Stimulated activated CD8-positive, alpha-beta memory T cell treated with anti-CD3 and anti-CD28 coated beads, Interleukin-15, amount 100 ng/mL, for 4 hours (primary cell): ENCODE results near the gene C14orf180.

Experiments used
- DNase-seq, 2 donors: peaks; one replicate each; pipeline ENCODE4 v3.0.0-alpha.2; 2020; ENCODE audit warnings: low read depth in 2 of 2

The C14orf180 gene

DNA sequence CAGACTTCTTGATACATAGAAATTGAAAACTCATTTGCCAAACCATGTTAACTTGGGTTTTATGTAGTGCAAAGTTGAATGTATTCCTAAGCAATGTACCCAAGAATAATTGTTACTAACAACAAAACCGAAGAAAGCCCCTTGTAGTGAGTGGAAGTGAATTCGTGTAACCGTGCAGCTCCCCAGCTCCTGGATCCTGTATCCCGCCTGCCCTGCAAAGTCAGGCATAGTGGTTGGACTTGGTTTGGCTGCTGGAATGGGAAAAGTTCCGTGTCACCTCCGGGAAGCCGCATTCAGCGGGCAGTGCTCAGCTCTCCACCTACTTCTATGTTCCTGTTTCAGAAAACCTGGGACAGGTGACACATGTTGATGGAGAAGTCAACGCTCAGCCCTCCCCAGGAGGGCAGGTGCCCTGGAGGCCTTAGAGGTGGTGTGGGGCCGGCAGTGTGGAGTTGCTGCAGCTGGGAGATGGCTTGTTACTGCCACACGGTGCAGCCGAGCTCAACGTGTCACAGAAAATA lies 29.2 kb upstream of the C14orf180 start:
- DNase-seq, result no peak

DNA sequence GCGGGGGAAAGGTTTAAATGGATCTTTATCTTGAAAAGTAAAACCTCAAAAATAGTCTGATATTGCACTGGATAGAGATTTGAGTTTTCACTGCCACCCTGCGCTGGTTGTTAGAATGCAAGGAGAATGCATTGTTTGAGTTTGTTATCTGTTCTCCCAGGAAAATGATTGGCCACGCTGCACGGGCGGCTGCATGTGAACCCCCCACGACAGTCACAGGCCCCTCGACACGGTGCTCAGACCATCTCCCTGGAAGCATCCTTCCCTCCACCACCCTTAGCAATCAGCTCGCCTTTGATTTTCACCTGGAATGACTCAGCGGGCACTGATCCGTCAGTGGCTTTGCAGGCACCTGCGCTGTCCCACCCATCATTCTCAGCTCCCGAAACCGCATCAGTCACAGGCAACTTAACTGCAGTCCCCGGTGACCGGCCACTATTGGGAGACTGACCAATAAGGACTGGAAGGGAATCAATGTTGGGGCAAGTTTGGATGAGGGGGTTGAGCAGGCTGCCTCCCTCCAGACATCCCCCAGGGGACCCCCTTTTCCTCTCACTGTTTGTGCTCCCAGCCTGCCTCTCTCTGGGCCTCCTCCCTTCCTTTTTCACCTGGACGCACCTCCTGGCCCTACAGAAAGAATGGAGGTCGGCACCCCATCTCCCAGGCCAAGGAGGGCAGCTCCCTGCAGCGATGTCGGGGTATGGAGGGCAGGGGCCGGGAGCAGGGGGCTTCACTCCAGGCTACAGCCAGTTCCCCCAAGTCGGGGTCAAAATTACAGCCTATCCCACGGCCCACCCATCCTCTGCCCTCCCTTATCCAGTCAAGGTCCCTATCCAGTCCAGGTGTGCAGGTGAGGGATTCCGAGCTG lies 28.5 kb upstream of the C14orf180 start:
- no peak for DNase-seq

DNA sequence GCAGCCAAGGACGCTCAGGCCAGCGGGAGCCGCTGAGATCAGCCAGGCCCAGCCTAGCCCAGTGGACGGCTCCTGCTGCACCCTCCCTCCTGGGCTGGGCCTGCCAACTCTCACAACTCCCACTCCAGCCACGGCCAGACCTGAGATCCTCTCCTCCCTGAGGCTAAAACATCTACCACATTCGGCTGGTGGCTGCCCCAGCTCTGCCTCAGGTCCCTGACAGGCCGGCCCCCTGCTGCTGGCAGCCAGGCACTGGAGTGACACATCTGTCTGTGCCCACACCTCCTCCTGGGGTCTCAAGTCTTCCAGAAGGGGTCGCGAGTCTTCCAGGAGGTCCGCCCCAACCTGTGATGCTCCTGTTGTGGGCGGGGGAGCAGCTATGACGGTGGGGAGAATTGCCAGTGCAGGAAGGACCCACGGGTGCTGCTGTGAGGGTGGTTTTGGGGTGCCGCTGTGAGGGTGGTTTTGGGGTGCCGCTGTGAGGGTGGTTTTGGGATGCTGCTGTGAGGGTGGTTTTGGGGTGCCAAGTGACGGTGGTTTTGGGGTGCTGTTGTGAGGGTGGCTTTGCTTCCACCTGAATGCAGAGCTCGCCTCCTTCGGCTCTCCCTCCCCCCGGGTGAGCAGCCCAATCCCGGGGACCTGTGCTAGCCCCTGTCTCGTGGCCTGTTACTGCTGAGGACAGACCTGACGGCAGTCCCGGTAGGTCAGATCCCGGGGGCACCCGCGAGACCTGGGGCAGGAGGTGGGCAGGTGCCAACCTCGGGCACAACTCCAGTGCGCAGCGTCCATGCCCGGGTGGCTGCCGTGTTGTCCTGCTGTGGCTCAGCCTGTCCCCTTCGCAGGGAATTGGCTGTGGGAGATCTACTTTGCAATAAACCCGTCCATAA lies 27.5 kb upstream of the C14orf180 start:
- DNase-seq, result no peak

DNA sequence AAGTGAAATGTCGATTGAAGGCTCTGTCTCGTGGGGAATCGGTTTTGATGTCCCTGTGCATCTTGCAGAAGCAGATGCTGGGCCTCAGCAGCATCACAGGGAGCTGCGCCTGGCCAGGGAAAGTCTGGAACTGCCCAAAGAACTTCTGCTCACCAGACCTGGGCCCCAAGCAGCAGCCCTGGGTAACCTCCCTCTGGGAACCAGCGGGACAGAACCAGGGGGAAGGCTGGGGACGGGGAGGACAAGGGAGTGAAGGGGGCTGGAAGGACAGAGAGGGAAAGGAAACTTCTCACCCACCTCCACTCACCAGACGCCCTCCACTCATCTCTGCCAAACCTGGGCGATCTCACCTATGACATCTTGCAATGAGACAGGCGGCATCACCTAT lies 26.8 kb upstream of the C14orf180 start:
- DNase-seq, result no peak

DNA sequence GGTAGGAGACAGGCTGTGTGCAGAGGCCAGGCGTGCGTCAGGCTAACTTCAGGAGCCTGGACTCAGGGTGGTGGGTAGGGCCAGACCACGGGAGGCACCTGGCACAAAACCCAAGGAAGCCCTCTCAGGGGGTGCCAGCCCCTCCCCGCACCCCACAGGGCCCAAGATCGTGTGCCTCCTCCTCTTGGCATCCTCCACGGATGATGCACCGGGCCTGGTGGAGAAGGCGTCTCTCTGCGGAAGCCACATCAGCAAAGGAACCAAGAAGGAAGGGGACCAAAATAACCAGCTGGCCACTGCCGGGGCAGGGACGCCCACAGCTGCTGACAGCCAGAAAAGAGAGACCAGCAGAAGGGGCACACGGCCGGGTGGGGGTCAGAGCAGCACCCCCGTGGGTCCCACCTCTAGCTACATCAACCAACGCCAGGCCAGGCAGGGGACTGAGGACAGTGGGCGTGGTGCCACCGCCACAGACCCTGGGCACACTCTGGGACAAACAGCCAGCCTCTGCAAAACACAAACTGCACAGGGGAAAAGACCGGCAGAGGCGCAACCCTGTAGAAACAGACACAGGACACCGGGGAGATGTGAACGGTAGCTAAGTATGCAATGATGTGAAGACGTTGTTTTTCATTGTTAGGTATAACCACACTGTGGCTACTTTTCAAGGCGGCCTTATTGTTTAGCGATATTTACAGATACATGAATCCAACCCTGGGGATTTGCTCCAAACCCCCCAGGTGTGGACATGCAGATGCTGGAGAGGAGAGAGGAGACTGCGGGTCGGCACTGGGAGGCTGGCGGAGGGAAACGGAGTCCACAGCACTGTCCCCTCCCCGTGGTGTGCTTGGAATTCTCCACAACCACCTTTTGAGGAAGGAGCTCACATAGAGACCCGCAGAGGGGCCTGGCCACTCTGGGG lies 26.1 kb upstream of the C14orf180 start:
- DNase-seq, result no peak

DNA sequence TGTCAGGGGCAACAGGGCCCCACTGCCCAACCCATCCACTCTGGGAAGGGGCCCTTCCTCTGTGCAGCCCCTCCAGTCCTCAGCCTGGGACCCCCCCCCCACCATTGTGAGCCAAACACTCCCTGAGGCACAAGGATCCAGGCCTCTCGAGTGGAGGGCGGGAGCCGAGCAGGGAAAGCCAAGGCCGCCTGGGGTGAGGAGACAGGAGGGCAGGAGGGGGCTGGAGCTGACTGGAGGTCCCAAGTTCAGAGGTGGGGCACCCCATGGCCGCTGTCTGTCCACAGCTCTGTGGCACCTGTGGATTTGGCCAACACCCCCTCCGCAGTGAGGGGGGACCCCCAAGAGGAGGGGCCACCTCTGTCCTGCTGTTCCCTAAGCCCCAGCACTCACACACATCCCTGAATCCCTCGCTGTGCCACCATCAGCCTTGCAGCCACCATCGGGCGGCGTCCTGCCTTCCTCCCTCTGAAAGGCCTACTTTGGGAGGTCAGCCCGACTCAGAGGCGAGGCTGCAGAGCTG lies 25.4 kb upstream of the C14orf180 start:
- no peak for DNase-seq

DNA sequence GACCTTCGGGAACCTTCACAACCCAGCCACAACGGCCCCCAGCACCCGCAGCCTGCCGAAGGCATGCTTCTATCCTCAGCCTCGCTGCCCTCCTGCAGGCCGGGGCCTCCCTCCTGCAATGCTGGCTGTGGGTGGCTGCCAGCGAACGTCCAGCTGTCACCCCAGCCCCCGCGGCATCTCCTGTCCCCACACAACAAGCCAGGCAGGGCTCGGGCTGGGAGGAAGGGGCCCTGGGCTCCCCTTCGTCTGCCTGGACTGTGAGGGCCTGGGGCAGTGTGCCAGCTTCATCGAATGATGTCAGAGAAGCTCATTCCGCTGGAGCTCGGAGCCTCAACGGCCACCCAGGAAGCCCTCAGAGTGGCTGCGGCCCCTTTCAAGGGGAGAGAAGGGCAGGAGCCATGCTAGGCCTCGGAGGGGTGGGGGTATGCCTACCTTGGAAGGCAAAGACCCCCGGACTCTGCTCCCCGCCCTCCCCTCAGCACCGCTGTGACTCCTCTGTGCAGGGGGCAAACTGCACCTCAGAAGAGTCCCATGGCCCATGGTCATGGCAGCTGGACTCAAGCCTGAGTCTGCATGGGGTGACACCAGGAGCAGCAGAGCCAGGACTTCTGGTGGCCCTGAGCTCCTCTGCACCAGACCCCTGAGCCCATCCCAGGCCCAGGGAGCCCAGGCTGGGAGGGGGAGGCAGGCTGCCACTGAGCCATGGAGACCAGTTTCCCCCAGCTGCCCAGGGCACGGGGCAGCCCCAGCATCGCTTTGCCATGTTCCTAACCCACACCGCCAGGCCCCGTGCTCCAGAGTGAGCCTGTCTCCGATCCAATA lies 24.7 kb upstream of the C14orf180 start:
- DNase-seq, result no peak

DNA sequence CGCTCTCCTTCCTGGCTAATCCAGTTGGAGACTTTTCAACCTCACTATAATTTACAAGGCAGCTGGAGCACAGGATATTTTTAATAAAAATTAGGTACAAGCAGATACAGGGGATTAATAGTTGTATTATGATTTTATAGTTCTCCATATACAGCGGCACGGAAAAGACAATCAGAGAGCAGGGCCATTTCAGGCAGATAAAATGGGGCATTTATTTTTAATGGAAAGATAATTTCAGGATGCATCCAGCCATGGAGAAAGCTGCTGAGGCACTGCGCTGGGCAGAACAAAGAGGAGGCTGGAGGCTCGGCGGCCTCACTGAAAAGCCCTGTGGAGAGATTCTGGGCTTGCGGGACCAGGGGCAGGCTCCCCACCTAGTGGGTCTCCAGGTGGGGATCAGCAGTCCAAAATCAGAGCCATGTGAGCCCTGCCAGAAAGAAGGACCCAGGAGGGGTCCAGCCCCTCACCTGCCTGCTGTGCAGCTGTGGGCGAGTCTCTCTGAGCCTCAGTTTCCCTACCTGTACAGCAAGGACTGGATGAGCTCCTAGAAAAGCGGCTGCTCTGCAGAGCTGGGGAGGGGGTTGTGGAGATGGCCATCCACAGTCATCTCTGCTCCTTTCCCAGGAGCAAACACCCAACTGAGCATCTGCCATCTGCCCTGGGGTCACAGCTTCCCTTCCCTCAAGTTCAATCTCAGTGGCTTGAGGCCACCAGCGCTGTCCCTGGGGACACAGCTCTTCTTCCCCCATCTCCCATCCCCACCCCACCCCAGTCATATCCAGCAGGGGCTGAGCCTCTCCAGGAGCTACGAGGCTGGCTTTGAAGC lies 23.9 kb upstream of the C14orf180 start:
- no peak for DNase-seq

DNA sequence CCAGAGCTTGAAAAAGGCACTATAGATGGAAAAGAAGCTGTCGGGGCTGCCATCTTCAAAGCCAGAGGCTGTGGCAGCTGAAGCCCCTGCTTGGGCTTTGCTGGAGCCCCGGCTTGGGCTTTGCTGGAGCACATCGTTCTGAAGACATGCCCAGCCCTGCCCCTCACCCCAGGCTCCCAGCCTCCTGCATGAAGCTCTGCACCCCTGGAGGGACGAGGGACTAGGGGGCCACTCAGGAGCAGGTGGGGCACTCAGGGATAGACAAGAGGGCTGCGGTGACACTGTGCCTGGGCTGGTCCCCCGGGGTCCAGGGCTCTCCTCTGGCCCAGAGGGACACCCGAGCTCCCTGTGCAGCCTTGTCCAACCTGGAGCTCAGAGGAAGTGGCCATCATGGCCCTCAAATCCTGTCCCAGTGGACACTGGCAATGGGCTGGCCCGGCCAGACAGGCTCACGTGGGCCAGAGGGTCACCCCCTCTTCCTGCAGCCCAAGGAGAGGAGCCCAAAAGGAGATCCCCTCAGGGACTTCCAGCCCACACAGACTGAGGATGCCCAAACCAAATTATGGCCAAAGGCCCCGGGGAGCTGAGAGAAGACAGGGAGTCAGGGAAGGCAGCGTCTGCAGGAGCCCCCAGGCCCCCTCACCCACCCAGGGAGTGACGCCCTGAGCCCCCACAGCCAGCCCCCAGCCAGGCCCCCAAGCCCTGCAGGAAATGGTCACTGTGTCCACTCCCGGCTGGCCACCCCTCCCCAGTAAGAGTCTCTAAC lies 23.1 kb upstream of the C14orf180 start:
- no peak for DNase-seq

DNA sequence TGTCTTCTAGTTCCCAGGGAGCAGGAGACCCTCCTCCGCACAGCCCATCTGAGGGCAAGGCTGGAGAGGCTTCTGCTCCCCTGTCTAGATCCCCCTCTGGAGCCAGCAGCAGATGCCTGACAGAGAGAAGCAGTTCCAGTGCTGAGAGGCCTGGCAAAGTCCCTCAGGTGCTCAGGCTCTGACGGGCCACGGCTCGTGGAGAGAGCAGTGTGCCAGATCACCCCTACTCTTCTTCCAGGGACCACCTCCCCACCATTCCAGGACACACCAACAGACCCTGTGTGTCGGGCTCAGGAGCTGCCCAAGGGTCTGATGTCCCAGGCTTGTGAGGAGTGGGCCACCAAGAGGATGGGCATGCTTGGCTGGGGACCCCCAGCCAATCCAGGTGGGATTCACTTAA lies 22.5 kb upstream of the C14orf180 start:
- no peak for DNase-seq

DNA sequence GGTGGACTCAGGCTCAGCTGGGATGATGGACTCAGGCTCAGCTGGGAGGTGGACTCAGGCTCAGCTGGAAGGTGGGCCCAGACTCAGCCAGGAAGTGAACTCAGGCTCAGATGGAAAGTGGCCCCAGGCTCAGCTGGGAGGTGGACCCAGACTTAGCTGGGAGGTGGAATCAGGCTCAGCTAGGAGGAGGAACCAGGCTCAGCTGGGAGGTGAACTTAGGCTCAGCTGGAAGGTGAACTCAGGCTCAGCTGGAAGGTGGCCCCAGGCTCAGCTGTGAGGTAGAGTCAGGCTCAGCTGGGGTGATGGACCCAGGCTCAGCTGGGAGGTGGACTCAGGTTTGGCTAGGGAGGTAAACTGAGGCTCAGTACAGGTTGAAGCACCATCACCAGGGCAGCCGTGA lies 21.8 kb upstream of the C14orf180 start:
- DNase-seq, result no peak

DNA sequence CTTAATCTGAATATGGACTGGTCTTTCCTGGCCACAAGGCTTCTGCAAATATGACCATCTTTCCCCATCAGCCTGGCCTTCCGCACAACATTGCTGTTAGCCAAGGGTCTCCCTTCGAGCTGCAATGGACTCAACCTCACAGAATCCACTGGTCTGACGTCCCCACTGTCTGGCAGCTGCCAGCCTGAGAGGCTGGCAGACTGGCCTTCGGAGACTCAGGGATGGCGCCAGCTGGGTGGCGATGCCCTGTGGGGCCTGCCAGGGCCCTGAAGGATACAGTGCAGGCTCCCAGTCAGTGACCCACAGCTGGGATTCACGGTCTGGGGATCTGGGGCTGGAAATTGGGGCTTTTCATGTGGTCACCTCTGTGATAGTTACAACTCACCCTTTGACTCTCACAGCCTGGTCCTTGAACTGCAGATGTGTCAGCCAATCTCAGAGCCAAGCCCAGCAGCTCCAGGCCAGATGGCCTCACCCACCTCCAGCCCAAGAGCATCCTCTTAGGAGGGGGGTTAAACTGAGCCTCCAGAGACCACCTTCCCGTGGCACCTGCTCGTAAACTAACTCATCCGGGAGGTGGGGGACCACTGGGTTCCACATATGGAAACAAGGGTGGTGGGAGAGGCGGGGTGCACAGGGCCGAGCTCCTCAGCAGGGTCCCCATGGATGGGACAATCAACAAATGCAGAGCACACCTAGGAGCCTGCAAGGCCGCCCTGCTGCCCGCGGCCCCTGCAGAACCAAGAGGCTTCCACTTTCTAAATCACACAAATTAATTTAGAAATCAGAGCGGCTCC lies 21.1 kb upstream of the C14orf180 start:
- no peak for DNase-seq

DNA sequence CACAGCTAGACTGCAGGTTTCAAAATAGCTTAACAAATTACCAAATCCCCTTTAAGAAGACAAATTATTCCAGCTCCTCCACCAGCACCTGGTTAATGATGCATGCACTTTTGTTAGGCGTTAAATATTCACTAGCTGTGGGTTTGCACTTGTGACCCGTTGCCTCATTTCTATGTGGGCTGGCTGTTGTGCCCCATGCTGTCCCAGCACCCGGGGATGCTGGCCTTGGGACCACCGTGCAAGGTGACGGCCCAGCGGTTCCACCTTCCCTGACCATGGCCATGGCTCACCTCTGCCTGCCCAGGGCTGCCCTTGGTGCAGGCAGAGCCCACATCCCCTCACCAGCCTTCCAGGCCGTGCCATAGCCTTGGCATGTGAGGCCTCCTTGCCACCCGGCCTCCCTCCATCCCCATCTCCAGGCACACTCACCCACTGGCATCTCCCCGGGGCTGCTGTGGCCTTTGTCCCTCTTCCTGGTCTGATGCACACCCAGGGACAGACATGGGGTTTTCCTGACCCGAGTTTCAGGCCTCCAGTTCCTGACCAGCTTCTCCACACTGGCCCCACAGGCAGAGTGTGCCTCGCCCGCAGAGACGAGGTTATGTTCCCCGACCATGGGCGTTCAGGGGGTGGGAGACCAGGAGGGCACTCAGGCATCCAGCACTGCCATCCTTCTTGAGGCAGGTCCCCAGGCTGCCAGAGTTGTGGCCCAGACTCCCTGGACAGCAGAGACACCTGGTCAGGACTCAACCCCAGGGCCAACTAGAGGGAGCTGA lies 20.3 kb upstream of the C14orf180 start:
- DNase-seq, result no peak

DNA sequence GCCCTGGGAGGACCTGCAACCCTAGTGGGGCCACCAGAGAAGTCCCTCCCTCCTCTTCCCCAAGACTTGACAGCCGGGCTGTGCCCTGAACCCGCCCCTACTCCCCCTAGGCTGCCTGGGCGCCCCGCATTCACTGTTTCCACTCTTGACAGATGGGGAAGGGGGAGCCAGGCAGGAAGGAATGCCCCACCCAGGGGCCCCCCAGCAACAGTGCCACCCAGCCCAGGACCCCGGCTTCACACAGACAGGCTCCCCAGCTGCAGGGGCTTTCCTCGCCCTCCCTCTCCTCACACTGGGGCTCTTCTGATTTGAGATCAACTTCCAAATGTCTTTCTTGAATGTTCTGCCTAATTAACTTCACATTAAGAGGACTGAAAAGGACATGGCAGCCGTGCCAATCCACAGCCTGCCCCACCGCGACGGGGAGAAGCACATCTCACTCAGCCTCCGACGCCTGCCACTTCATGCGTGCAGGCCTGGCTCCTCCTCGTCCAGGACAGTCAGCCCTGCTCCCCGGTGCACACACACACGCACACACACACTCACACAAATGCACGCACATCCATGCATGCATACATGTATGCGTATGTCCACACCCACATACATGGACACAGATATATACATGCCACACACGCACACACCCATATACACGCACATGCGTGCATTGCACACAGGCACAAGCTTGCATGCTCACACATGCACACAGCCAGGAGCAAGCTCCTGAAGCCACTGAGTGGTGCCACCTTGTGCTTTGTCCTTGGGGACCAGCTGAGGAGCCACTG lies 19.6 kb upstream of the C14orf180 start:
- no peak for DNase-seq

DNA sequence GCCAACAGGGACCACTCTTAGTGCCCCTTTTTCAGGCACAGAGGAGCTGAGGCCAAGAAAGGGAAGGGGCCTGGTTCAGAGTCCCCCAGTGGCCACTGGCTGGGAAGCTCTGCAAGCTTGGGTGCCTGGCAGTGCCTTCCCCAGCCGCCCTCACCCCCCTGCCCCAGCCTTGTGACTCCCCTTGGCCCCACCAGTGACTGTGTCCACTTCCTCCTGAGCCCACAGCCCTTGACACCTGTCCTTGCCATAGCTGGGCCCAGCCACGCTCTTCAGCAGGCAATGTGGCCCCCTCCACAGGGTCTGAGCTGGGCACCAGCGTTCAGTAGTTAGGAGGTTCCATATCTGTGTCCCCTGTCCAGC lies 19.0 kb upstream of the C14orf180 start:
- DNase-seq, result no peak

DNA sequence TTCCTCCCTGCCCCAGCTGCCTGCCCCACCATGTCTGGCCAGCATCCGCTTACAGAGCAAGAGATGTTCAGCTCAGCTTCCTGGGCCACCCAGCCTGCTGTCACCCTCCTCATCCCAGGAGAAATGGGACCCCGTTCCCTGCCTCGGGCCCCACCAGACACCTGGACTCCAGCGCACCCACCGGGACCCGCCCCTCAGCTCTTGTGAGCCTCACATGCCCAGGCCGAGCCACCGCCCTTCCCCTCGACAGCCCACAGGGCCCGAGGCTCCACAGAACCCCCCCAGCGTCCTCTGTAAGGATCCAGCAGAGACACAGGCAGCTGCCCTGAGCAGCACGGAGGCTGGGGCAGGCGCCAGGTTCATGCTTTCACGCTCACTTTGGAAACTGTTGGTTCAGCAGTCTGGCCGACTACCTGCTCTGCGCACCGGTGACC lies 18.4 kb upstream of the C14orf180 start:
- no peak for DNase-seq
